Keratinocyte (primary cell): ENCODE results near the gene CYTH2. TPM values are rescaled to one million over a fixed set of nuclear protein-coding genes. Genes with fewer than 3 reads are reported as not detected.
"Not testable (repeated sequence)": the region's sequence is repeated elsewhere in the genome, so short reads cannot be mapped to it uniquely, and the experiment has no call there.

Experiments used
- DNase-seq: peaks from one replicate; pipeline ENCODE4 v3.0.0-alpha.2; 2011; ENCODE audit warnings: low read depth, missing footprints, low spot score
- FAIRE-seq: peaks from 2 replicates; lab custom pipeline; 2011; peaks lifted over from hg19 to GRCh38; lab: Jason Lieb, UNC
- H2AFZ ChIP-seq: 2 replicates; pipeline ENCODE4 v1.6.0; 2012; ENCODE audit warnings: low read length, control low read depth, inconsistent platforms; ENCODE audit not compliant: control insufficient read depth
- H3K27ac ChIP-seq: 2 replicates; pipeline ENCODE4 v1.5.1; 2011; ENCODE audit warnings: low read length; ENCODE audit not compliant: control insufficient read depth, insufficient read depth
- H3K27me3 ChIP-seq: 3 replicates; pipeline ENCODE4 v1.6.0; 2011; ENCODE audit warnings: low read length; ENCODE audit not compliant: control insufficient read depth, insufficient read depth; ENCODE audit errors: extremely low read depth
- H3K36me3 ChIP-seq, 2 experiments: 2 replicates in 1 of 2; 3 replicates in 1 of 2; pipeline ENCODE4 v1.5.1; 2011; ENCODE audit warnings: low read length in 2 of 2, mild to moderate bottlenecking in 1 of 2; ENCODE audit not compliant: control insufficient read depth in 2 of 2, insufficient read depth in 2 of 2; ENCODE audit errors: extremely low read depth in 1 of 2
- H3K4me1 ChIP-seq: 3 replicates; pipeline ENCODE4 v1.5.1; 2011; ENCODE audit warnings: low read length; ENCODE audit not compliant: control insufficient read depth, insufficient read depth; ENCODE audit errors: extremely low read depth
- H3K4me2 ChIP-seq: 3 replicates; pipeline ENCODE4 v1.6.0; 2011; ENCODE audit warnings: low read depth, low read length; ENCODE audit not compliant: control insufficient read depth, insufficient read depth; ENCODE audit errors: extremely low read depth
- H3K4me3 ChIP-seq, 3 experiments: fragments of 200-600 bp in 1 of 3; sonication (generic) in 1 of 3; 2 replicates in 2 of 3; 3 replicates in 1 of 3; pipeline ENCODE4 v1.5.1; 2011 to 2016; ENCODE audit warnings: low read length in 3 of 3, mild to moderate bottlenecking in 3 of 3, control low read depth in 2 of 3, inconsistent platforms in 1 of 3, low read depth in 1 of 3, mixed read lengths in 1 of 3, mixed run types in 1 of 3, moderate library complexity in 1 of 3; ENCODE audit not compliant: control insufficient read depth in 2 of 3, insufficient read depth in 2 of 3; ENCODE audit errors: extremely low read depth in 1 of 3
- H3K79me2 ChIP-seq: 2 replicates; pipeline ENCODE4 v1.6.0; 2012; ENCODE audit warnings: low read length; ENCODE audit not compliant: control insufficient read depth, insufficient read depth
- H3K9ac ChIP-seq: 3 replicates; pipeline ENCODE4 v1.6.0; 2011; ENCODE audit warnings: low read length; ENCODE audit not compliant: control insufficient read depth, insufficient read depth; ENCODE audit errors: extremely low read depth
- H3K9me1 ChIP-seq: 3 replicates; pipeline ENCODE4 v1.6.0; 2011; ENCODE audit warnings: low read length; ENCODE audit not compliant: control insufficient read depth, insufficient read depth; ENCODE audit errors: extremely low read depth
- H3K9me3 ChIP-seq: 2 replicates; pipeline ENCODE4 v1.5.1; 2012; ENCODE audit warnings: low read depth, low read length; ENCODE audit not compliant: control insufficient read depth
- H4K20me1 ChIP-seq: 3 replicates; pipeline ENCODE4 v1.6.0; 2011; ENCODE audit warnings: low read length; ENCODE audit not compliant: control insufficient read depth, insufficient read depth; ENCODE audit errors: extremely low read depth
- EZH2 ChIP-seq: IDR thresholded peaks from one replicate; pipeline ENCODE4 v1.6.1; 2012; ENCODE audit warnings: inconsistent platforms, mild to moderate bottlenecking, low read length, moderate library complexity
- dilution Hi-C: fragments of 300-500 bp; cut with MboI; formaldehyde crosslinking; loops from one replicate; pipeline ENCODE4 v1.7.0; 2020; ENCODE audit warnings: low sequenced_read_pairs; ENCODE audit not compliant: extremely low pct_ligation_motif_present
- polyA plus RNA-seq, 5 experiments: library from polyadenylated mRNA; depleted of rRNA in 3 of 5; stranded (reverse) in 3 of 5; stranded (forward) in 1 of 5; unstranded in 1 of 5; fragments of >200 nt; gene quantifications; 1 replicate in 1 of 5; 2 replicates in 3 of 5; 3 replicates in 1 of 5; pipeline versions ENCODE4 v1.2.1 to v1.2.3, GENCODE V29; 2011 to 2012; ENCODE audit warnings: missing spikeins in 2 of 5, low read depth in 1 of 5, low replicate concordance in 1 of 5
- TF ChIP-seq, protein P1 (sequence below), 3 experiments: IDR thresholded peaks in 1 of 3; conservative IDR thresholded peaks in 1 of 3; optimal IDR thresholded peaks in 1 of 3; 2 replicates in 2 of 3; 3 replicates in 1 of 3; pipeline versions ENCODE3 to v1.5.1; 2011; ENCODE audit warnings: low read length in 3 of 3, mild to moderate bottlenecking in 3 of 3, moderate library complexity in 2 of 3, control low read depth in 1 of 3, inconsistent platforms in 1 of 3; ENCODE audit not compliant: insufficient read depth in 2 of 3; ENCODE audit errors: extremely low read depth in 1 of 3

CYTH2 gene
- polyA plus RNA-seq, 1 donor (not counting 4 experiments of a cell fraction or from before 2014, with no cell fraction given), result 27.0 TPM

DNA sequence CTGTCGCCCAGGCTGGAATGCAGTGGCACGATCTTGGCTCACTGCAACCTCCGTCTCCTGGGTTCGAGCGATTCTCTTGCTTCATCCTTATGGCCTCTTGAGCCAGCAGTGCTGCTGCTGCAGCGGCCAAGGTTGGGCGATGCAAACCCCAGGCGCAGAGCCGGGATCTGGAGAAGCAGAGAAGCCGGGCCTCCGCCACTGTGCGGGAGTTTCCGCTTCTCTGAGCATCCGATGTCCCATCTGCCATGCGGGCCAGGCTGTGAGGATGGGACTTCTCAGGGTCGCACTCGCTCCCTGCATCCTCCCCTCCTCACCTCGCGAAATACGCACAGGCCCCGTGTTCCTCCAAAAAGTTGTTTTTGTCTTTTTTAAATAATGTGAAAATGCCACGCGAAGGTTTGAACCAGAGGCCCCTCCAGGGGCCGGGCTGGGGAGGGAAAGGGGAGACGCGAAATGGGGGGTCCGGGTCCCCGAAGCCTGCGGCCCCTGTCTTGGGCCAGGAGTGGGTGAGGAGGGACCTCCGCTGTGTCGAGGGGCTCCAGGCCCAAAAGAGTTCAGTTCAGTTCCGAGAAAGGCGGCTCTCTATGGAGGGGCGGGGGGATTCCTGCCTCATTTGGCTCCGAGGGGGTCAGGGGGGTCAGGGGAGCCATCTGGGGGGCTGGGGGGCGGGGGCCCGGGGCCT lies 15.9 kb downstream of the CYTH2 start:
- peaks cover 42% of the 10 kb centered on the region for H3K4me1 ChIP-seq
- H3K4me2 ChIP-seq, result no peak overlapping the region
- H3K36me3 ChIP-seq, result peaks cover 0 to under 1% of the 10 kb centered on the region in 2 experiments
- no peak overlapping the region for H3K27ac ChIP-seq
- no peaks in the 10 kb centered on the region for H3K27me3 ChIP-seq
- no peaks in the 10 kb centered on the region for H3K9me3 ChIP-seq
- no peaks in the 10 kb centered on the region for H4K20me1 ChIP-seq
- H3K9me1 ChIP-seq, result peaks cover 2% of the 10 kb centered on the region
- TF ChIP-seq, protein P1, sequence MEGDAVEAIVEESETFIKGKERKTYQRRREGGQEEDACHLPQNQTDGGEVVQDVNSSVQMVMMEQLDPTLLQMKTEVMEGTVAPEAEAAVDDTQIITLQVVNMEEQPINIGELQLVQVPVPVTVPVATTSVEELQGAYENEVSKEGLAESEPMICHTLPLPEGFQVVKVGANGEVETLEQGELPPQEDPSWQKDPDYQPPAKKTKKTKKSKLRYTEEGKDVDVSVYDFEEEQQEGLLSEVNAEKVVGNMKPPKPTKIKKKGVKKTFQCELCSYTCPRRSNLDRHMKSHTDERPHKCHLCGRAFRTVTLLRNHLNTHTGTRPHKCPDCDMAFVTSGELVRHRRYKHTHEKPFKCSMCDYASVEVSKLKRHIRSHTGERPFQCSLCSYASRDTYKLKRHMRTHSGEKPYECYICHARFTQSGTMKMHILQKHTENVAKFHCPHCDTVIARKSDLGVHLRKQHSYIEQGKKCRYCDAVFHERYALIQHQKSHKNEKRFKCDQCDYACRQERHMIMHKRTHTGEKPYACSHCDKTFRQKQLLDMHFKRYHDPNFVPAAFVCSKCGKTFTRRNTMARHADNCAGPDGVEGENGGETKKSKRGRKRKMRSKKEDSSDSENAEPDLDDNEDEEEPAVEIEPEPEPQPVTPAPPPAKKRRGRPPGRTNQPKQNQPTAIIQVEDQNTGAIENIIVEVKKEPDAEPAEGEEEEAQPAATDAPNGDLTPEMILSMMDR (optimal IDR thresholded peaks at IDR 0.05 in 1 of 3, IDR thresholded peaks at IDR 0.05 in 1 of 3, conservative IDR thresholded peaks at IDR 0.05 in 1 of 3; ENCODE audit: extremely low read depth in 1 of 3, insufficient read depth in 2 of 3, low read length in 3 of 3), result no peak
- no peak for FAIRE-seq
- H3K79me2 ChIP-seq, result no peaks in the 10 kb centered on the region
- DNase-seq, result no peak
- no peak overlapping the region for H3K9ac ChIP-seq
- dilution Hi-C loops, result no loop called here
- no peak overlapping the region for H2AFZ ChIP-seq
- no peak overlapping the region for H3K4me3 ChIP-seq

DNA sequence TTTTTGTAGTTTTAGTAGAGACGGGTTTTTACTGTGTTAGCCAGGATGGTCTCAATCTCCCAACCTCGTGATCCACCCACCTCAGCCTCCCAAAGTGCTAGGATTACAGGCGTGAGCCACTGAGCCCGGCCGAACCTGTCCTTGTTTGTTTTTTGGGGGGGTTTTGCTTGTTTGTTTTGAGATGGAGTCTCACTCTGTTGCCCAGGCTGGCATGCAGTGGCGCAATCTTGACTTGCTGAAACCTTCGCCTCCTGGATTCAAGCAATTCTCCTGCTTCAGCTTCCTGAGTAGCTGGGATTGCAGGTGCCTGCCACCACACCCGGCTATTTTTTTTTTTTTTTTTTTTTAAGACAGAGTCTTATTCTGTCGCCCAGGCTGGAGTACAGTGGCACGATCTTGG lies 17.5 kb downstream of the CYTH2 start:
- H2AFZ ChIP-seq, dilution Hi-C loops, FAIRE-seq, H3K27me3 ChIP-seq, H3K79me2 ChIP-seq, H3K9me1 ChIP-seq, H3K36me3 ChIP-seq, H3K4me3 ChIP-seq, H4K20me1 ChIP-seq, DNase-seq, H3K4me2 ChIP-seq, H3K9me3 ChIP-seq, H3K9ac ChIP-seq: not testable (repeated sequence)
- Histone ChIP-seq H3K4me1 (peaks cover 31% of the 10 kb centered on the region), H3K27ac (peak overlapping the region; percentile 26)

DNA sequence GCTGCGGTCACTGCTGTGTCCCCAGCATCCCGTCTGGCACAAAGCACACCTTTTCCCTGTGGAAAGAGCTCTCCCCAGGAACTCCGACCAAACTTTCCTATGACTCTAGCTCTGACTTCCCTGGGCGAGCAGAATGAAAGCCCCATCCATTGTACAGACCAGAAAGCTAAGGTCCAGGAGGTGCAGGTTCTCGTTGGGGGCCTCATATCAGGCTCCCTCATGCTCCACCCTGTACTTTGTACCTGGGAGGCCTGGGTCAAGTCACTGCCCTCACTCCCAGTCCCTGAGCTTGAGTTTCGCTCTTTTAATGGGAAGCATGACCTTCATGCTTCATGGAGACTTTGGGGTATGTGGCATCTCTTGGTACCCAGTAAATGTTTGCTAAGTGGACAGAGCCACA lies 18.4 kb downstream of the CYTH2 start:
- Histone ChIP-seq H3K27me3 (no peaks in the 10 kb centered on the region), H3K4me2 (peak overlapping the region; percentile 93), H3K9me1 (peaks cover 2% of the 10 kb centered on the region), H2AFZ (no peak overlapping the region), H3K9ac (peak overlapping the region; percentile 53), H3K27ac (peak overlapping the region; percentile 81), H3K9me3 (no peaks in the 10 kb centered on the region), H3K4me3 (peak overlapping the region in 2 of 3 experiments; percentile 29 to 34), H3K4me1 (peaks cover 29% of the 10 kb centered on the region), H4K20me1 (no peaks in the 10 kb centered on the region), H3K36me3 (no peaks in the 10 kb centered on the region), H3K79me2 (no peaks in the 10 kb centered on the region)
- dilution Hi-C loops, result no loop called here
- FAIRE-seq, result peak; percentile 39
- TF ChIP-seq, protein P1 (optimal IDR thresholded peaks at IDR 0.05 in 1 of 3, IDR thresholded peaks at IDR 0.05 in 1 of 3, conservative IDR thresholded peaks at IDR 0.05 in 1 of 3; ENCODE audit: extremely low read depth in 1 of 3, insufficient read depth in 2 of 3, low read length in 3 of 3), result no peak
- no peak for TF ChIP-seq EZH2
- no peak for DNase-seq
